ENCODE data around the gene RBL1.

Gene RBL1

DNA sequence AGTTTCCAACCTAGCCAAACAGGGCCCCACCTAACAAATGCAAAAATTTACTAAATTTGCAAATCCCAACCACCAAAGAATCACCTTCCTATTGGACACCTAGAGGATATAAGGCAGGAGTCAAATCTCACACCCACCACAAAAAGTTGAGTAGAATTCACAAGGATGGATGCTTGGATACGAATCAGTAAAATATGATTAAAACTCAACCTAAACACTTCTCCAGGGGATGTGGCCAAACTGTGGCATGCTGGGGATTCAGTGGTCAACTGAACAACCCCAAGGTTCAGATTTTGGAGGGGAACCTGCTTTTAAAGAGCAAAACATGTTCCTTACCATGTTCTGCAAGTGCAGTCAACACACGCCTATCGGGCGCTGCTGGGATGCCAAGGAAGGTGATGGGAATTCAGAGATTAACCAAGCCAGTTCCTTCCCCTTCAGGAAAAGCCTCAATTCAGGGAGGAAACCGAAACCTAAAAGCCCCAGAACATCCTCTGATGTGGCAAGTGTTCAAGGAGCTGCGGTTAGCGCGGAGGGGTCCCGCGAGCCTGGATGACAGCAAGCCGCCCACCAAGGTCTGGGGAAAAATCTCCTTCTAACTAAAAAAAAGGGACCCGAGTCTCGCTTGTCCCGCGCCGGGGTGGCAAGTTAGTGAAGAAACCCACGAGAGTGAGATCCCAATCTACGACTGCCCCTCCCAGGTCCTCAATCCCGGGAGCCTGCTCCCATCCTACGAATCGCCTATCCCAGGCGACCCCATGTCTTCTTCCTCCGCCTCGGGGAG is 145.2 kb downstream of the RBL1 start:
- DNase-seq (ENCODE audit: low read depth): peak; percentile 31
